Hematopoietic multipotent progenitor cell treated with erythropoietin and hydrocortisone succinate and interleukin-3 and kit ligand, for 6 days (in vitro differentiated cells): ENCODE measurements around the gene DCUN1D3.
"Not testable (repeated sequence)": the region's sequence is repeated elsewhere in the genome, so short reads cannot be mapped to it uniquely, and the experiment has no call there.

ENCODE experiments used
- DNase-seq: peaks from one replicate; pipeline ENCODE4 v3.0.0-alpha.2; 2015

DCUN1D3 gene, protein sequence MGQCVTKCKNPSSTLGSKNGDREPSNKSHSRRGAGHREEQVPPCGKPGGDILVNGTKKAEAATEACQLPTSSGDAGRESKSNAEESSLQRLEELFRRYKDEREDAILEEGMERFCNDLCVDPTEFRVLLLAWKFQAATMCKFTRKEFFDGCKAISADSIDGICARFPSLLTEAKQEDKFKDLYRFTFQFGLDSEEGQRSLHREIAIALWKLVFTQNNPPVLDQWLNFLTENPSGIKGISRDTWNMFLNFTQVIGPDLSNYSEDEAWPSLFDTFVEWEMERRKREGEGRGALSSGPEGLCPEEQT

DNA sequence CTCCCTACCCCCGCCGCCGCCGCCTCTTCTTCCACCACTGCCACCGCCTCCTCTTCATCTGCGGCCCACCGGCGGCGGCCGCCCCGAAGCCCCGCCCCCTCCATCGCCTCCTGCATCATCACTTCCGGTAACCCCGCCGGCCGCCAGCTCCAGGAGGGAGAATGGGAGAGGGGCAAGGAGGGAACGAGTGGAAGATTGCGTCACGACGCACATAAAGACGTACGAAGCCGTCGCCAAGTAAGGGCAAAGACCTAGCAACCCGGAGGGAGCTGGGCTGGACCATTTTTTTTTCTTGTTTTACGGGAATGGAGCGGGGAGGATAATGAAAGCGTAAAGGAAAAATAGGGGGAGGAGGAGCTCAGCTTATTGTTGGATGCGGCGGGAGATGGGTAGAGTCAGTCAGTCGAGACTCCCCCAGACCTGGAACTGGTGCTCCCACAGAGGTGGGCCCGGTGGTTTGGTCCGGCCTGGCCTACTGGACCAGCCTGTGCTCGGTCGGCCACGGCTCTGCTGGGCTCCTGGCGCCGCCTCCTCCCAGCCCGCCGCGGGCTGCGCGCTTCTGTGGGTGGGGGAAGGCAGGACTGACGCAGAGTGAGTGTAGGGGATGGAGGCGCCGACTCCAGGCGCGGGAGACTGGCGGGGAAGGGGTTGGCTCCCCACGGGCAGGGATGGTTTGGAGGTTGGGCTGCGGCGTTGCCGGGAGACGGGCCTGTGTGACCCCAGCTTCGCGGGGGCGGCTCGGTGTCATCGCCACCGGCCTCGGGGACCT lies at the start of gene DCUN1D3, which contains the start of gene LYRM1:
Gene DCUN1D3 (minus strand): TSS at position 60 of the 769 bp plus-strand sequence. CDS start 37,820 bp downstream, outside the sequence.
Gene LYRM1 (plus strand): TSS at position 473 of the 769 bp plus-strand sequence. CDS start 14,785 bp downstream, outside the sequence.
- DNase-seq, result peak; percentile 99

DNA sequence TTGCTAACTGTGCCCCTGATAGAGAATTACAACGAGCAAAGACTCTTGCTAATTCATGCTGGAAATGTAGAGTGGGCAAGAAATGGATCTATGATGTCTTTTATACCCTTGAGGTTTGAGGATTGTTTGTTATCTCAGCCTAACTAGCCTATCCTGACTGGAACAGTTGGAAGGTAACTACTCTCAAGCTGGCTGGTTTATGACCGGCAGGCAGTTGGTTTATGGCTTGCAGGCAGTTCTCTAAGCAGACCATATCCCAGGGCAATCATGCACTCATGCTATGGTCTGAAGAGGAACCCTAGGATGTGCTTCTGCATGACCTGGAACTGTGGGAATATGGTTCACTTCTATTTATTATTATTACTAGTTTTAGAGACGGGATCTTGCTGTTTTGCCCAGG lies 49.5 kb upstream of the DCUN1D3 start:
- no peak for DNase-seq

DNA sequence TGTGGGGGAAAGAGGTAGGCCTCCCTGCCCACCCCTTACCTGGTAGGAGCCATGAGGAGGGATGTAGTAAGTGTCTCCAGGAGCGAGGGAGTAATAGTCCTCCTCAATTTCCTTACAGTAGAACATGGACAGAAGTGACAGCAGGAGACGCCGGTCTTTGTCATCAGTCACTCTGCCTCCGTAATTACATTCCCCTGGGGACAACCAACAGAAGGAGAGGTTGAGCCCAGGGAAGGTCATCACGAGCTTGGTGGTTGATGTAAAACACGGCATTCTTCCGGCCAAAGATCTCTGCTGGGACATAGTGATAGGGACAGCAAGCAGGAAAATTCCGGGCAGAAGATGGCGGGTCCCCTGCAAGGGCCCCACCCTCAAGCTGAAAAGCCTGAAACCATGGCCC lies 48.3 kb upstream of the DCUN1D3 start:
- no peak for DNase-seq

DNA sequence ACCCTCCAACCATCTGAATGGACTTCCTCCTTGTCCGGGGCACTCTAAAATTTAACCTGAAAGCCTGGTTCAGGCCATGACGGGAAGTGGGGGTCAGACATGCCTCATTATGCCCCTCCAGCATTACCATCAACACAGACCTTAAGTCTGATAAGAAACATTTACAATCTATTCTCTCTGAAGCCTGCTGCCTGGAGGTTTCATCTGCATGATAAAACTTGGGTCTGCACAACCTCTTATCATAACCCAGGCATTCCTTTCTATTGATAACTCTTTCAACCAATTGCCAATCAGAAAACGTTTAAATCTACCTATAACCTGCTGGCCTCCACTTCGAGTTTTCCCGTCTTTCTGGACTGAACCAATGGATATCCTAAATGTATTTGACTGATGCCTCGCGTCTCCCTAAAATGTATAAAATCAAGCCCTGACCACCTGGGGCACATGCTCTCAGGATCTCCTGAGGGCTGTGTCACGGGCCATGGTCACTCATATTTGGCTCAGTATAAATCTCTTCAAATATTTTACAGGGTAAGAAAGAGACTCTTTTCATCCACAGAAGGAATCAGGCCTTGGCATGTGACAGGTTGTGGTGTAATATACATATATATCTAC lies 46.0 kb upstream of the DCUN1D3 start:
- DNase-seq, result peak; percentile 11

DNA sequence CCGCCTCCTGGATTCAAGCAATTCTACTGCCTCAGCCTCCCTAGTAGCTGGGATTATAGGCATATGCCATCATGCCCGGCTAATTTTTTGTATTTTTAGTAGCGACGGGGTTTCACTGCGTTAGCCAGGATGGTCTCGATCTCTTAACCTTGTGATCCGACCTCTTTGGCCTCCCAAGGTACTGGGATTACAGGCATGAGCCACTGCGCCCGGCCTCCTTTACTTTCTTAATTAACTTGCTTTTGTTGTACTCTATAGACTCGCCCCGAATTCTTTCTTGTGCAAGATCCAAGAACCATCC lies 45.4 kb upstream of the DCUN1D3 start:
- not testable (repeated sequence) for DNase-seq

DNA sequence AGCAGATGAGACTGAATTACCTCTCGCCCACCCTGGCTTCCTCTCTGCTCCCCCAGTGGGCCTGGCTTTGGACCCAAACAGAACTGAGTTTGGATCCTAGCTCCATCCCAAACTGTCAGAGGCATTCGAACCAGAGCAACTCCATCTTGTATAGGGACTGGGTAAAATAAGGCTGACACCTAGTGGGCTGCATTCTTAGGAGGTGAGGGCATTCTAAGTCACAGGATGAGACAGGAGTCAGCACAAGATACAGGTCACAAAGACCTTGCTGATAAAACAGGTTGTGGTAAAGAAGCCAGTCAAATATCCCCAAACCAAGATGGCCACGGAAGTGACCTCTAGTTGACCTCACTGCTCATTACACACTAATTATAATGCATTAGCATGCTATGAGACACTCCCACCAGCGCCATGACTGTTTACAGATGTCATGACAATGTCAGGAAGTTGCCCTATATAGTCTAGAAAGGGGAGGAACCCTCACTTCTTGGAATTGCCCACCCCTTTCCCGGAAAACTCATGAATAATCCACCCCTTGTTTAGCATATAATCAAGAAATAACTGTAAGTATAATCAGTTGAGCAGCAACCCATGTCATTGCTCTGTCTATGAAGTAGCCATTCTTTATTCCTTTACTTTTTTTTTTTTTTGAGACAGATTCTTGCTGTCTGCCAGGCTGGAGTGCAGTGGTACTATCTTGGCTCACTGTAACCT lies 44.9 kb upstream of the DCUN1D3 start:
- peak; percentile 54 for DNase-seq

DNA sequence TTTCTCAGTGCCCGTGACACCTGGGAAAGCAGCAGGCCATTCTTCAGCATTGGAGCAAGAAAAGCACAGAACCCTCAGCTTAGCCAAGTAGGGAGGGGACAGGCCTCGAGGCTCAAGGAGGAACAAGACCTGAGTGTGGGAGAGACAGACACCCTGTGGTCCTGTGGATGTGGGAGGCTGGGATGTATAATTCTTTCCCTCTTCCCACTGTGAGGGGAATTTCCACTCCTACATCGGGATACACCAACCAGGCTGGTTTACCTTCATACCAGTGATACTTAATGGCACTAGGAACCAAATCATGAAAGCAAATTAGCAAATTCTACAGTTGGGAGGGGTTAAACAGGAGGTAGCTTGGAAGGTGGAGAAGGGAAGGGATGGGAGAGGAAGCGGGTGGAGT lies 42.1 kb upstream of the DCUN1D3 start:
- no peak for DNase-seq

DNA sequence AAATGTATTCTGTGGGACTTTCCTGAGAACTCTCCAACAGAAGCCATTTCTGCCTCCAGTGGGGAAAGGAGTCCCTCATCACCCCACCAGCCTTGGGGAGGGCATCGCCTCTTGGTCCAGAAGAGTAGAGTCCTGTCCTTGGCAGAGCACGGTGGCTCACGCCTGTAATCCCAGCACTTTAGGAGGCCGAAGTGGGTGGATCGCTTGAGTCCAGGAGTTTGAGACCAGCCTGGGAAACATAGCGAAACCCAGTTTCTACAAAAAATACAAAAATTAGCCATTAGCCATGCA lies 41.4 kb upstream of the DCUN1D3 start:
- DNase-seq, result no peak

DNA sequence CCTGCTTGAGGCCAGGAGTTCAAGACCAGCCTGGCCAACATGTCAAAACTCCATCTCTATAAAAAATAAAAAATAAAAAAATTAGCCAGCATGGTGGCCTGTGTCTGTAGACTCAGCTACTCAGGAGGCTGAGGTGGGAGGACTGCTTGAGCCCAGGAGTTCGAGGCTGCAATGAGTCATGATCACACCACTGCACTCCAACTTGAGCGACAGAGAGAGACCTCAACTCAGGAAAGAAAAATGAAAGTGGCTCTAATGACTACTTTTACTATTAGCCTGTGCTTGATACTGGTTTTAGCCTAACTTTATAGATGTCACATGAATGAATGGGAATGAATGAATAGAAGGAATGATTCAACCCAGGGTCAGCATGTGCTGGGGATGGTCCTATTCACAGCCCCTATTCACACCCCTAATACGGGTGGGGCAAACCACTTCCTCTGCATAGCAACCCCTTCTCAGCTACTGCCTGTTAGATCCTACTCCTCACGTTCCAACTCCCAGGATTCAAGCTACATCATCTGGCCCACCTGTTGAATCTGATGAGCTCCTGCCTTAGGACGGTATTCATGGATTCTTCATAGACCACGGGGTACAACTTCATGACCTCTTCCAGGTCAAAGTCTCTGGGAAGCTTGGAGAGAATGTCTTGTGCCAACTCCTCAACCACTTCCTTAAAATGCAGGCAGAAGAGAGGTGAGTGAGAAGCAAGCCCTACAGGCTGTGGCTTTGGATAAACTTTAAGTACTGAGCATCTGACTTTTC lies 40.9 kb upstream of the DCUN1D3 start:
- peak; percentile 38 for DNase-seq

DNA sequence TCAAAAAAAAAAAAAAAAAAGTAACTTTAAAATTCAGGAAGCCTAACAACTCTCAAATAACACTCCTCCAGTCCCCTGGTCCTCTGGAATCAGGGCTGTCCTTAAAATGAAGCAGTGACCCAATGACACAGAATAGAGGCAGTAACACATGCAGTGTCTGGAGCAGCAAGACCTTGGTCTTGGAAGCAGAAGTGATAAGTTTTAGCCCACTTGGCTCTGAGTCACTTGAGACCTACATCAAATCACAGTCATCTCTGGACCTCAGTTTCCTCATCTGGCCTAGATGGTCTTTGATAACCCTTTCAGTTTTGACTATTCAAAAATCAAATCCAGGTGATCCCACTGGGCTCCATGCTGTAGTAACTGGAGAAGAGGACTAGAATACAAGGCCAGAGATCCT lies 39.5 kb upstream of the DCUN1D3 start:
- DNase-seq, result no peak

DNA sequence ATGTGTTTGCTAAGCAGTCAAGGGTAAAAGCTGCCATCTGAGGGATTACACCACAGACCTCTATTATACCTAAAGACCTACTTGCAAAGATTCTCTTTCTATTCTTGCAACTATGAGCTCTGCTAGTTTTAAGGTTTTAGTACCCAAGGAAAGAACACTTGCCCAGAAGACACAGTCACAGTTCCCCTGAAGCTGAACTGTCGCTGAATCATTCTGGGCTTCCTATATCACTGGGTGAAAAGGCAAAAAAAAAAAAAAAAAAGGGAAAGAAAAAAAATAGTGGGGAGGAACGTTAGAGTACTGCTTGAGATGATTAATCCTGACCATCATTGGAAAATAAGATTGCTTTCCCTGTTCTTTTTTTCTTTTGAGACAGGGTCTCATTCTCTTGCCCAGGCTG lies 38.3 kb upstream of the DCUN1D3 start:
- peak; percentile 31 for DNase-seq

DNA sequence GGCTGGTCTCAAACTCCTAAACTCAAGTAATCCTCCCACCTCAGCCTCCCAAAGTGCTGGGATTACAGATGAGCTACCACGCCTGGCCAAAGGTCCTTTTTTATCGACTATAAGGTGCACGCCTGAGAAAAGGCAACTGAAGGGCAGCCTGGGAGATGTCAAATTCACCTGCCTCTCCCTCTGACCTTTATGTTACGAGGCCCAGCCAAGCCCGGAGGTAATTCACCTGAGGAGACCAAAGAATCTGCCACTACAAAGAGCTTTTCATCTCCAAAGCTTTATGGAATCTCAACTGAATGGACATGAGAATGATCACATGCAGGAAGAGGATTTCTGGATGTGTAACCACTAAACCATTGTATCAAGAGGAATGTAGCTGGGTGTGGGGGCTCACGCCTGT lies 37.6 kb upstream of the DCUN1D3 start:
- DNase-seq, result no peak

DNA sequence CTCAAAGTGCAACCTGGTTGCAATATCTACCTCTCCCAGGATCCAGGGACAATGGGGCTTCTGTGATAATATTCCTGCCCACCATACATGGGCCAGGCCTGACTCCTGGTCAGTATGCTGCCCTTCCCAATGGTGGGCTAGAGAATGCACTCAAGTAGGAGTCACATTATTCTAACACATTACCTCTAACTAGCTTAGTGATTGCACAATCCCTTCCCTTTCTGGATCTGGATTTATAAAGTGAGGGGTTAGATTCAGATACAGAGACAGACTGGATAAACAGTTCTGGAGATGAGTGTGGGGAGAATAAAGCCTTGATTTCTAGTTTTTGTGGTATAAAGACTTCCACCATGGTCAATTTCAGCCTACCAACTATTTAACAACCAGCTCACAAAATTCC lies 33.4 kb upstream of the DCUN1D3 start:
- DNase-seq, result no peak

DNA sequence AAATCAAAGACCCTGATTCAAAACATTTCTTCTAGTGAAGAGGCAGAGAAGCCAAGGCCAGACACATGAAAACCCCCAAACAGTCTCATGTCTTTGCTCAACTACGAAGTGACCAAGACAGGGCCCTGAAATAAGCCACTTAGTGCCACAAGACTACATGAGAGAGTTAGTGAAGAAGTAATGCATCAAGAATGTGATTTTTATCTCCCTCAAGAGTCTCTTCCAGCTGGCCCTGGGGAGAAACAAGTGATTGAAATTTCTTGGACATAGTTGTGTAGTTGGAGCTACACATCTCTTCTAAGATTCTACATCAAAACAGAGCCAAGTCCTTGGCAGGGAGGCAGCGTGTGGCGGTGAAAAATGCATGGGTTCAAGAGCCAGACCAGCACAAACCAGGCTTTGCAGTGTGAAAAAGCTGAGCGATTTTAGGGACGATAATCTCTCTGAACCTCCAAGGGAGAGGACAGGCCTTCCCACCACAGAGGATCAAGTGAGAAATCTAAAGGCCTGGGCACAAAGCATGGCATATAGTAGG lies 31.0 kb upstream of the DCUN1D3 start:
- DNase-seq, result no peak

DNA sequence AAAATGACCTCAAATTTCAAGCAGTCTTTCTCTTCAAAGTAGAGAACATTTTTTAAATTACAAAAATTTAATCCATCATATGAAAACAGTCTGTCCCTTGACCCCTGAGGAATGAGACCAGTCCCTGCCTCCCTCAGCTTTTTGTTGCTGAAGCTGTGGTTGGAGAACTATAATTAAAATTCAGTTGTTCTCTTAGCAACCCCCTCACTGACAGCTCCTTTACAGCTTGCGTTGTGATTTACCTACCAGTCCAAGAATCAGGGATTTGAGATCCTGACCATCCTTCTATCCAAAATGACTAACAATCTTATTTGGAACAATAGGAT lies 30.2 kb upstream of the DCUN1D3 start:
- no peak for DNase-seq

DNA sequence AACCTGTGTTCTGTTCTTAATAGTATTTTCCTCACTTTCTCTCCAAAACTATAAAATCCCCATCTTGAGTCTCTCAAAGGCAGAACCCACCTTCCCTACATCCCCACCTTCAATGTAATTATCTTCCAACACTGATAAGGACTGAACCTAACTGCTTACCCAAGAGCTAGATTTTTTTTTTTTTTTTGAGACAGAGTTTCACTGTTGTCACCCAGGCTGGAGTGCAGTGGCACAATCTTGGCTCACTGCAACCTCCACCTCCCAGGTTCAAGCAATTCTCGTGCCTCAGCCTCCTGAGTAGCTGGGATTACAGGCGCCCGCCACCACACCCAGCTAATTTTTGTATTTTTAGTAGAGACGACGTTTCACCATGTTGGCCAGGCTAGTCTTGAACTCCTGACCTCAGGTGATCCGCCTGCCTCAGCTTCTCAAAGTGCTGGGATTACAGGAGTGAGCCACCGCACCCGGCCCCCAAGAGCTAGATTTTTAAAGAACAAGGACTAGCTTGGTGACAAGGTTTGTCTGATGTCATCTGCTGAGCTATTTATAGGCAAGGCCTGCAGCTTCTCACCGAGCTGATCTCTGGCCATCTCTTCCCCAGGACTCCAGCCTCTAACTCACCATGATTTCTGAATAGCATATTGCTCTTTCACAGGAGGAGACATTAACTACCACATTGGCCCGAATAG lies 29.7 kb upstream of the DCUN1D3 start:
- DNase-seq, result not testable (repeated sequence)

DNA sequence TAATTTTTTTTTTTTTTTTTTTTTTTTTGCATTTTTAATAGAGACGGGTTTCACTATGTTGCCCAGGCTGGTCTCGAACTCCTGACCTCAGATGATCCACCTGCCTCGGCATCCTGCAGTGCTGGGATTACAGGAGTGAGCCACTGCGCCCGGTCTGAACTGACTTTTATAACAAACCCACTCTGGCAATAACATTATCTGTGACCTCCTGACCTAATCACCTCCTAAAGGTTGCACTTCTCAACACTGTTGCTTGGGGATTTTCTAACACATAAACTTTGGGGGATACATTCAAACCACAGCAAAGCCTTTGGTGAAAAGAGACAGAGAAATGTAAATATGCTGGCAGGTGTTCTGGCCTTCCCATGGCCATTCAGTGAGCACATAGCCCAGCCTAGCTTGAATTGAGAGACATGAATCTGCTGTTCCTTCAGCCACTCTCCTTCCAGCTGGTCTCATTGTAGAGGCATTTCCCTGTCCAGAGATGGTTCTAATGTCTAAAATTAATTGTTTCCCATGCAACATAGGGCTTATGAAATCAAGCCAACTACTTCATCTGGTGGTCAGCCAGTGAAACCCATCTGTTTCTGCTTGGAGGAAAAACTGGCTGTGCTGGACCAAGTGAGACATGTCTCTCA lies 28.7 kb upstream of the DCUN1D3 start:
- DNase-seq, result no peak

DNA sequence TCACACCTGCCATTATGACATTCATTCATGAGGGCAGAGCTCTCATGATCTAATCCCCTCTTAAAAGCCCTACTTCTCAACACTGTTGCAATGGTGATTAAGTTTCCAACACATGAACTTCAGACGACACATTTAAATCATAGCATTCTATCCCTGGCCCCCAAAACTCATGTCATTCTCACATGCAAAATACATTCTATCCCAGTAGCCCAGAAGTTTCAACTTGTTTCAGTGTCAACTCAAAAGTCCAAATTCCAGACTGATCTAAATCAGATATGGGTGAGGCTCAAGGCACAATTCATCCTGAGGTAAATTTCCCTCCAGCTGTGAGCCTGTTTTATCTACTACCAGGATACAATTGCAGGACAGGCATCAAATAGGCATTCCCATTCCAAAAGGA lies 25.6 kb upstream of the DCUN1D3 start:
- DNase-seq, result no peak

DNA sequence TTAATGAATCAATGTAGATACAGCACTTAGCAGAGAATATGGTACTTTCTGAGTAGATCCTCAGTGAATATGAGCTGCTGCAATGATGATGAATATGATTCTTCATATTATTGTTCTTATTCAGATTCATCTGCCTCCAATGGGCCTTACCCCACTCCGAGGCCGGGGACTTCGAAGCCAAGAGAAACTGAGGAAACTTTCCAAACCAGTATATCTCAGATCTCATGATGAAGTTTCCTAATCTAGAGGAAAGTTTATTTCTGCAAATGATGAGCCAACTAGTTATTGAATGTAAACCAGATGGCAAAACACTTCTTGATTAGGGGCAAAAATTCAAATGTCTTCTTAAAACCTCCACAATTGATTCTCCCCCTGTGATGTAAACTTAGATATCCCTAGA lies 23.7 kb upstream of the DCUN1D3 start:
- DNase-seq, result no peak

DNA sequence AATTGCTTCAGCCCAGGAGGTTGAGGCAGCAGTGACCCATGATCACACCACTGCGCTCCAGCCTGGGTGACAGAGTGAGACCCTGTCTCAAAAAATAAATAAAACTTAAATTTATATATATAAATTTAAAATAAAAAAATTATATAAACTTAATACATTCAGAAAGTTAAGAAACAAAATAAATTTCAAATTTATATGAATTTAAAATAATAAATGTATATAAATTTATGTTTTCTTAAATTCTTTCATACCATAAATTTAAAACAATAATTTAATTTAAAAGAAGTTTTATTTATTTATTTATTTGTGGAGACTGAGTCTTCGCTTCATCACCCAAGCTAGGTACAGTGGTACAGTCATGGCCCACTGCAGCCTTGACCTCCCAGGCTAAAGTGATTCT lies 20.6 kb upstream of the DCUN1D3 start:
- no peak for DNase-seq

DNA sequence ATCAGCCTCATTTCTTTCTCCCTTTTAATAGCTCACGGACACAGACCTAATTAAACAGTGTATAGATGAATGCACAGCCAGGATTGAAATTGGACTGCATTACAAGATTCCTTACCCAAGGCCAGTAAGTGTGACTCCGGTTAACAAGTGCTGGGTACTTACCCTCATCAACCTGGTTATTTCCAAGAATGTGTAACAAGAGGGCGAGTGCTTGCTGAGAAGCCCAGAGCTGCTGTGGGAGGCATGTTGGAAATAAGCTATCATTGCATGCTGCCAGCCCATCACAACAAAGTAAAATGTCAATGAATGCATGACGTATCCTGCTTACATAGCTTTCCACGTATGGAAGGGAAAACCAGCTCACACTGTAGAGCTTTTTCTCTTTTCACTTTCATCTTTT lies 19.9 kb upstream of the DCUN1D3 start:
- DNase-seq, result no peak
